Stomach (tissue), 4 donors: Measurements from ENCODE around the gene PCBP3.
"Not testable (repeated sequence)": the region's sequence is repeated elsewhere in the genome, so short reads cannot be mapped to it uniquely, and the experiment has no call there.

Experiments used
- CTCF ChIP-seq, 7 experiments: fragments of 450-650 bp in 4 of 7; fragments of 200-600 bp in 3 of 7; sonication (generic) in 3 of 7; IDR thresholded peaks; one replicate each; pipeline ENCODE4 v1.5.1; 2016 to 2019; ENCODE audit warnings: antibody characterized with exemption in 7 of 7, control low read depth in 2 of 7, mild to moderate bottlenecking in 1 of 7
- EP300 ChIP-seq: sonication (generic); formaldehyde crosslinking; IDR thresholded peaks from one replicate; pipeline ENCODE4 v1.6.1; 2017; ENCODE audit warnings: antibody characterized with exemption
- POLR2A ChIP-seq, 4 donors: fragments of 450-650 bp; IDR thresholded peaks; one replicate each; pipeline ENCODE4 v1.6.1; 2016; ENCODE audit warnings: antibody characterized with exemption in 4 of 4, control low read depth in 2 of 4, mild to moderate bottlenecking in 1 of 4, moderate library complexity in 1 of 4
- POLR2AphosphoS5 ChIP-seq, 3 donors: sonication (generic); formaldehyde crosslinking; IDR thresholded peaks; one replicate each; pipeline ENCODE4 v1.6.1; 2016; ENCODE audit warnings: antibody characterized with exemption in 3 of 3

- TF ChIP-seq CTCF (IDR thresholded peaks at IDR 0.05); POLR2AphosphoS5 (IDR thresholded peaks at IDR 0.05); POLR2A (IDR thresholded peaks at IDR 0.05); EP300: not testable (repeated sequence)
Observed at GRCh38 chr21:45808663-45809062, 165.1 kb downstream of the PCBP3 start.
